Measurements from ENCODE around the gene ATXN7. TPM values are rescaled to one million over a fixed set of nuclear protein-coding genes. Genes with fewer than 3 reads are reported as not detected.

The ATXN7 gene
- total RNA-seq, 1 experiment from 2014 or later, result 27.5 TPM

DNA sequence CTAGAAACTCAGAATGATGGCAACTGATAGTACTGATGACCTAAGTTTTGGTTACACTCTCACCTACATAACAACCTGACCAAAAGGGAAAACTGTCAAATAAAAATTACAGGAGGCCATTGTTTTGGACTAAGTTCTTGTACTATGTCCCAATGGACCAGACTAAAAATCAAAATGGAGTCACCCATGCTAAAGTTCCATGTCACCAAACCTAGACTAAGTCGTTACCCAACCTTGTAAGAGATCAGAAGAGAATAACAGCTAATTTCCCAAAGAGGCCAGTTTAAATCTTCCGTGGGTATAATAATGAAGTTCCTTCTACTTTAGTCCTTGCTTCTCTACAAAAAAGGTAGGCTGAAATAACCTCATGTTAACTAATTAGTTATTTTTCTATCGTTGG, 12.4 kb upstream of the ATXN7 start:
- intact Hi-C loops (cut with micrococcal nuclease), result no loop called here
- Histone ChIP-seq H2AFZ (ENCODE audit: low read depth, low read length, poor library complexity, severe bottlenecking) (no peak overlapping the region), H3K27me3 (ENCODE audit: insufficient read depth, low read length) (no peaks in the 10 kb centered on the region), H3K79me2 (ENCODE audit: insufficient read depth, low read length) (peaks cover 70% of the 10 kb centered on the region), H3K9me3 (ENCODE audit: control insufficient read depth in 1 of 2, insufficient read depth in 1 of 2, low read depth in 1 of 2, low read length in 2 of 2) (no peaks in the 10 kb centered on the region), H4K20me1 (ENCODE audit: insufficient read depth) (no peaks in the 10 kb centered on the region), H3K4me3 (replicated peaks in 1 of 2; ENCODE audit: low read depth in 1 of 2, low read length in 2 of 2) (no peak overlapping the region), H3K9ac (ENCODE audit: low read length) (no peak overlapping the region), H3K36me3 (ENCODE audit: control insufficient read depth in 1 of 2, insufficient read depth in 2 of 2, low read length in 2 of 2) (no peaks in the 10 kb centered on the region), H3K4me1 (ENCODE audit: control insufficient read depth in 1 of 2, insufficient read depth in 2 of 2, low read length in 2 of 2) (peaks cover 7 to 36% of the 10 kb centered on the region in 2 experiments), H3K9me2 (ENCODE audit: insufficient read depth) (no peaks in the 10 kb centered on the region), H3K4me2 (ENCODE audit: low read length) (no peak overlapping the region), H3K27ac (ENCODE audit: low read depth, low read length) (no peak overlapping the region)
- ChIA-PET CTCF (interaction anchor here (0.6 kb wide), 1 partner anchor 1985 kb away, joined by 3 read pairs; no protein-coding TSS in a partner anchor), POLR2A (no interaction called here), RAD21 (ENCODE audit: low non-redundant PET in 1 of 2, low total read pairs in 2 of 2, uncharacterized antibody in 2 of 2, unreplicated experiment in 2 of 2) (no interaction called here)
- no TSS peak for BruUV-seq (replicated peaks)
- no peak for TF ChIP-seq TCF7L2 (IDR thresholded peaks at IDR 0.05; ENCODE audit: borderline replicate concordance, extremely low read depth, insufficient read depth, insufficient read length)
- TF ChIP-seq, protein P1, sequence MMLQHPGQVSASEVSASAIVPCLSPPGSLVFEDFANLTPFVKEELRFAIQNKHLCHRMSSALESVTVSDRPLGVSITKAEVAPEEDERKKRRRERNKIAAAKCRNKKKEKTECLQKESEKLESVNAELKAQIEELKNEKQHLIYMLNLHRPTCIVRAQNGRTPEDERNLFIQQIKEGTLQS (IDR thresholded peaks at IDR 0.05), result no peak
- no peak for TF ChIP-seq CBX3 (IDR thresholded peaks at IDR 0.05; ENCODE audit: low read depth)
- TF ChIP-seq JUND (IDR thresholded peaks at IDR 0.05), result no peak
- TF ChIP-seq ZNF274 (IDR thresholded peaks at IDR 0.05; ENCODE audit: low read depth, low read length), result no peak
- TF ChIP-seq EZH2phosphoT487 (IDR thresholded peaks at IDR 0.05; ENCODE audit: borderline replicate concordance), result no peak
- no peak for TF ChIP-seq YY1 (IDR thresholded peaks at IDR 0.05; ENCODE audit: extremely low read depth, insufficient replicate concordance, low read depth, low read length)
- TF ChIP-seq ELF1 (IDR thresholded peaks at IDR 0.05; ENCODE audit: borderline replicate concordance, low read depth), result no peak
- TF ChIP-seq POLR2AphosphoS5 (IDR thresholded peaks at IDR 0.05; ENCODE audit: low read depth, low read length), result no peak
- TF ChIP-seq, protein P2, sequence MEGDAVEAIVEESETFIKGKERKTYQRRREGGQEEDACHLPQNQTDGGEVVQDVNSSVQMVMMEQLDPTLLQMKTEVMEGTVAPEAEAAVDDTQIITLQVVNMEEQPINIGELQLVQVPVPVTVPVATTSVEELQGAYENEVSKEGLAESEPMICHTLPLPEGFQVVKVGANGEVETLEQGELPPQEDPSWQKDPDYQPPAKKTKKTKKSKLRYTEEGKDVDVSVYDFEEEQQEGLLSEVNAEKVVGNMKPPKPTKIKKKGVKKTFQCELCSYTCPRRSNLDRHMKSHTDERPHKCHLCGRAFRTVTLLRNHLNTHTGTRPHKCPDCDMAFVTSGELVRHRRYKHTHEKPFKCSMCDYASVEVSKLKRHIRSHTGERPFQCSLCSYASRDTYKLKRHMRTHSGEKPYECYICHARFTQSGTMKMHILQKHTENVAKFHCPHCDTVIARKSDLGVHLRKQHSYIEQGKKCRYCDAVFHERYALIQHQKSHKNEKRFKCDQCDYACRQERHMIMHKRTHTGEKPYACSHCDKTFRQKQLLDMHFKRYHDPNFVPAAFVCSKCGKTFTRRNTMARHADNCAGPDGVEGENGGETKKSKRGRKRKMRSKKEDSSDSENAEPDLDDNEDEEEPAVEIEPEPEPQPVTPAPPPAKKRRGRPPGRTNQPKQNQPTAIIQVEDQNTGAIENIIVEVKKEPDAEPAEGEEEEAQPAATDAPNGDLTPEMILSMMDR (IDR thresholded peaks at IDR 0.05 in 2 of 3, conservative IDR thresholded peaks at IDR 0.05 in 1 of 3; ENCODE audit: borderline replicate concordance in 1 of 3, insufficient read depth in 1 of 3, low read depth in 2 of 3, low read length in 2 of 3), result no peak
- ATAC-seq (no peak), DNase-seq (ENCODE audit: low read depth, low spot score) (no peak)

All from HCT116 (cell line).